IMR-90 (cell line): ENCODE data around the gene AGAP1. TPM values are rescaled to one million over a fixed set of nuclear protein-coding genes. Genes with fewer than 3 reads are reported as not detected.

Experiments used
- ATAC-seq: fragments of 200-7000 bp; cut with Tn5 transposase; 2 replicates; pipeline ENCODE4 v1.9.1; 2020; ENCODE audit warnings: low read depth, mild to moderate bottlenecking, moderate library complexity
- BruUV-seq: library from RNA; stranded (reverse); fragments of 400-500 nt; replicated peaks from 2 replicates; lab custom pipeline; 2021; lab: Mats Ljungman, UMichigan
- CTCF ChIA-PET: fragments of 300-600 bp; formaldehyde crosslinking; extraction: SDS; loops from one replicate; lab custom pipeline; 2021; ENCODE audit warnings: antibody characterized with exemption; lab: Yijun Ruan, JAX
- POLR2A ChIA-PET: fragments of 300-600 bp; sonication (Branson Sonifier 250); formaldehyde crosslinking; loops from one replicate; lab custom pipeline; 2022; ENCODE audit warnings: antibody characterized with exemption; ENCODE audit not compliant: unreplicated experiment; lab: Charles Lee
- DNase-seq: peaks from one replicate; pipeline ENCODE4 v3.0.0; 2013
- H2AFZ ChIP-seq: replicated peaks from 2 replicates; pipeline ENCODE3; 2013; ENCODE audit warnings: low read length, mild to moderate bottlenecking; ENCODE audit not compliant: poor library complexity
- H2AK5ac ChIP-seq: 2 replicates; pipeline ENCODE4 v1.6.1; 2013; ENCODE audit warnings: low read depth, low read length, inconsistent platforms
- H2AK9ac ChIP-seq: replicated peaks from 2 replicates; pipeline ENCODE3; 2013; ENCODE audit warnings: mild to moderate bottlenecking, low read depth, low read length, moderate library complexity; ENCODE audit not compliant: poor library complexity
- H2BK120ac ChIP-seq: 2 replicates; pipeline ENCODE4 v1.6.1; 2013; ENCODE audit warnings: low read depth, low read length, inconsistent platforms
- H2BK15ac ChIP-seq: 3 replicates; pipeline ENCODE4 v1.6.1; 2013; ENCODE audit warnings: low read depth, low read length, inconsistent platforms
- H2BK20ac ChIP-seq: 2 replicates; pipeline ENCODE4 v1.6.1; 2013; ENCODE audit warnings: low read depth, mild to moderate bottlenecking, inconsistent platforms, low read length, moderate library complexity
- H2BK5ac ChIP-seq: 2 replicates; pipeline ENCODE4 v1.6.1; 2013; ENCODE audit warnings: mild to moderate bottlenecking, low read depth, low read length, inconsistent platforms; ENCODE audit not compliant: poor library complexity, severe bottlenecking
- H3K14ac ChIP-seq: replicated peaks from 2 replicates; pipeline ENCODE4 v1.6.1; 2013; ENCODE audit warnings: low read depth, low read length, inconsistent platforms
- H3K18ac ChIP-seq: 2 replicates; pipeline ENCODE4 v1.6.1; 2013; ENCODE audit warnings: low read depth, low read length, control low read depth
- H3K23ac ChIP-seq: 2 replicates; pipeline ENCODE4 v1.6.1; 2013; ENCODE audit warnings: low read depth, low read length, inconsistent platforms
- H3K27ac ChIP-seq: 2 replicates; pipeline ENCODE4 v1.5.1; 2013; ENCODE audit warnings: mild to moderate bottlenecking, control low read depth, low read length; ENCODE audit not compliant: insufficient read depth
- H3K27me3 ChIP-seq: 2 replicates; pipeline ENCODE4 v1.6.1; 2013; ENCODE audit warnings: low read length; ENCODE audit not compliant: control insufficient read depth, insufficient read depth
- H3K36me3 ChIP-seq: 2 replicates; pipeline ENCODE4 v1.6.1; 2013; ENCODE audit warnings: low read length, mixed read lengths; ENCODE audit not compliant: control insufficient read depth, insufficient read depth
- H3K4ac ChIP-seq: 2 replicates; pipeline ENCODE4 v1.6.1; 2013; ENCODE audit warnings: low read depth, low read length, inconsistent platforms
- H3K4me1 ChIP-seq: 2 replicates; pipeline ENCODE4 v1.6.1; 2013; ENCODE audit warnings: low read length, mixed read lengths; ENCODE audit not compliant: control insufficient read depth, insufficient read depth
- H3K4me2 ChIP-seq: 2 replicates; pipeline ENCODE4 v1.6.1; 2013; ENCODE audit warnings: low read depth, mild to moderate bottlenecking, control low read depth, low read length, moderate library complexity
- H3K4me3 ChIP-seq: 2 replicates; pipeline ENCODE4 v1.5.1; 2013; ENCODE audit warnings: low read depth, mild to moderate bottlenecking, control low read depth, low read length, moderate library complexity; ENCODE audit not compliant: insufficient read depth
- H3K56ac ChIP-seq: 2 replicates; pipeline ENCODE4 v1.6.1; 2013; ENCODE audit warnings: low read length, inconsistent platforms; ENCODE audit not compliant: insufficient read depth; ENCODE audit errors: extremely low read depth
- H3K79me1 ChIP-seq, 2 experiments: 2 replicates each; pipeline ENCODE4 v1.6.1; 2013; ENCODE audit warnings: low read length in 2 of 2, inconsistent platforms in 1 of 2, low read depth in 1 of 2
- H3K9ac ChIP-seq: 2 replicates; pipeline ENCODE4 v1.6.1; 2013; ENCODE audit warnings: low read depth, low read length, control low read depth
- H3K9me1 ChIP-seq: 2 replicates; pipeline ENCODE4 v1.6.1; 2013; ENCODE audit warnings: low read length, inconsistent platforms; ENCODE audit not compliant: insufficient read depth
- H3K9me3 ChIP-seq: 2 replicates; pipeline ENCODE4 v1.6.1; 2013; ENCODE audit warnings: low read length; ENCODE audit not compliant: control insufficient read depth, insufficient read depth
- H4K20me1 ChIP-seq: 2 replicates; pipeline ENCODE4 v1.6.1; 2013; ENCODE audit warnings: low read length, inconsistent platforms; ENCODE audit not compliant: insufficient read depth
- H4K5ac ChIP-seq: 2 replicates; pipeline ENCODE4 v1.6.1; 2013; ENCODE audit warnings: mild to moderate bottlenecking, low read depth, low read length, control low read depth
- H4K8ac ChIP-seq, 2 experiments: 2 replicates each; pipeline ENCODE4 v1.6.1; 2013; ENCODE audit warnings: low read depth in 2 of 2, low read length in 2 of 2, control low read depth in 1 of 2, inconsistent platforms in 1 of 2
- H4K91ac ChIP-seq: 2 replicates; pipeline ENCODE4 v1.6.1; 2013; ENCODE audit warnings: low read depth, low read length, inconsistent platforms; ENCODE audit not compliant: insufficient read depth
- MAZ ChIP-seq: IDR thresholded peaks from 2 replicates; pipeline ENCODE4 v1.6.1; 2012; ENCODE audit warnings: low read depth, mild to moderate bottlenecking, low read length, improper control_type of control experiment, moderate library complexity, borderline replicate concordance
- MXI1 ChIP-seq: IDR thresholded peaks from 2 replicates; pipeline ENCODE4 v1.6.1; 2012; ENCODE audit warnings: low read depth, mild to moderate bottlenecking, low read length, moderate library complexity, borderline replicate concordance
- POLR2A ChIP-seq: IDR thresholded peaks from 2 replicates; pipeline ENCODE4 v1.6.1; 2012; ENCODE audit warnings: mild to moderate bottlenecking, low read depth, low read length
- WGBS, 2 experiments: methylation state at CpG; one replicate each; pipeline versions ENCODE4 v1.1.5 to v1.1.7; 2013; ENCODE audit warnings: missing lambda C conversion rate in 2 of 2; ENCODE audit not compliant: insufficient read length in 1 of 2; ENCODE audit errors: extremely low coverage in 2 of 2; 5-methylcytosine and 5-hydroxymethylcytosine counted together
- dilution Hi-C: fragments of 300-500 bp; cut with HindIII; formaldehyde crosslinking; loops from one replicate; pipeline ENCODE4 v1.14.3; 2018; ENCODE audit warnings: low sequenced_read_pairs; ENCODE audit not compliant: unreplicated experiment
- in situ Hi-C: fragments of 300-500 bp; cut with MboI; formaldehyde crosslinking; loops from 3 replicates; pipeline ENCODE4 v1.14.3; 2019; ENCODE audit warnings: low sequenced_read_pairs, inconsistent platforms, mixed read lengths
- intact Hi-C: fragments of 100-400 bp; cut with micrococcal nuclease; formaldehyde crosslinking; loops from 2 replicates; pipeline ENCODE4 v1.10.0; 2022
- polyA plus RNA-seq, 3 experiments: library from polyadenylated mRNA; depleted of rRNA; stranded (reverse); fragments of >200 nt; gene quantifications; 2 replicates each; pipeline ENCODE4 v1.2.3, GENCODE V29; 2012; ENCODE audit warnings: low replicate concordance in 1 of 3
- total RNA-seq: library from RNA; depleted of rRNA; stranded (reverse); fragments of >200 nt; gene quantifications from 2 replicates; pipeline ENCODE4 v1.2.3, GENCODE V29; 2012

AGAP1 gene
- total and polyA plus RNA-seq, 2 of the 4 experiments (the other 2 are of a cell fraction): 15.1 to 16.4 TPM

GRCh38 chr2:235951493-235951892 lies 457.6 kb downstream of the AGAP1 start:
- no peak overlapping the region for H3K27ac ChIP-seq
- BruUV-seq: no TSS peak
- H3K79me1 ChIP-seq: peaks cover 0 to 3% of the 10 kb centered on the region in 2 experiments; a peak in 1 of 4 replicates
- CTCF ChIA-PET: interaction anchor here (0.6 to 1.0 kb wide), 2 partner anchors 11 to 185 kb away, joined by 3 read pairs; no protein-coding TSS in a partner anchor
- H3K4ac ChIP-seq: no peak overlapping the region
- H3K36me3 ChIP-seq: no peaks in the 10 kb centered on the region
- no peak overlapping the region for H3K14ac ChIP-seq
- H3K23ac ChIP-seq: no peak overlapping the region
- ATAC-seq: peak; percentile 40
- no peak overlapping the region for H2AK5ac ChIP-seq
- H3K9ac ChIP-seq: no peak overlapping the region
- no peaks in the 10 kb centered on the region for H4K20me1 ChIP-seq
- no peak overlapping the region for H2BK15ac ChIP-seq
- no peak for DNase-seq
- H3K27me3 ChIP-seq: no peaks in the 10 kb centered on the region
- no peak overlapping the region for H3K4me2 ChIP-seq
- no peaks in the 10 kb centered on the region for H3K9me3 ChIP-seq
- no peak overlapping the region for H2BK20ac ChIP-seq
- H2AFZ ChIP-seq: no peak overlapping the region
- intact Hi-C loops (no loop called here), in situ Hi-C loops (no loop called here), dilution Hi-C loops (no loop called here)
- TF ChIP-seq MAZ: no peak
- no peak for TF ChIP-seq POLR2A
- TF ChIP-seq MXI1: no peak
- no peak overlapping the region for H2BK5ac ChIP-seq
- WGBS, 2 experiments: no CpG with 5 or more reads among the region's 6 CpGs
- POLR2A ChIA-PET: no interaction called here
- H2AK9ac ChIP-seq: no peak overlapping the region
- no peak overlapping the region for H3K56ac ChIP-seq
- no peak overlapping the region for H4K91ac ChIP-seq
- H4K5ac ChIP-seq: no peak overlapping the region
- no peak overlapping the region for H4K8ac ChIP-seq
- no peak overlapping the region for H2BK120ac ChIP-seq
- no peaks in the 10 kb centered on the region for H3K4me1 ChIP-seq
- H3K18ac ChIP-seq: no peak overlapping the region
- no peak overlapping the region for H3K4me3 ChIP-seq
- H3K9me1 ChIP-seq: no peaks in the 10 kb centered on the region; the same call in 1 of the 2 replicates
